Measurements from ENCODE around the gene LAD1.

- TF ChIP-seq POLR2A (IDR thresholded peaks at IDR 0.05) = no peak
- TF ChIP-seq, protein P1, sequence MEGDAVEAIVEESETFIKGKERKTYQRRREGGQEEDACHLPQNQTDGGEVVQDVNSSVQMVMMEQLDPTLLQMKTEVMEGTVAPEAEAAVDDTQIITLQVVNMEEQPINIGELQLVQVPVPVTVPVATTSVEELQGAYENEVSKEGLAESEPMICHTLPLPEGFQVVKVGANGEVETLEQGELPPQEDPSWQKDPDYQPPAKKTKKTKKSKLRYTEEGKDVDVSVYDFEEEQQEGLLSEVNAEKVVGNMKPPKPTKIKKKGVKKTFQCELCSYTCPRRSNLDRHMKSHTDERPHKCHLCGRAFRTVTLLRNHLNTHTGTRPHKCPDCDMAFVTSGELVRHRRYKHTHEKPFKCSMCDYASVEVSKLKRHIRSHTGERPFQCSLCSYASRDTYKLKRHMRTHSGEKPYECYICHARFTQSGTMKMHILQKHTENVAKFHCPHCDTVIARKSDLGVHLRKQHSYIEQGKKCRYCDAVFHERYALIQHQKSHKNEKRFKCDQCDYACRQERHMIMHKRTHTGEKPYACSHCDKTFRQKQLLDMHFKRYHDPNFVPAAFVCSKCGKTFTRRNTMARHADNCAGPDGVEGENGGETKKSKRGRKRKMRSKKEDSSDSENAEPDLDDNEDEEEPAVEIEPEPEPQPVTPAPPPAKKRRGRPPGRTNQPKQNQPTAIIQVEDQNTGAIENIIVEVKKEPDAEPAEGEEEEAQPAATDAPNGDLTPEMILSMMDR (IDR thresholded peaks at IDR 0.05) = no peak
These were observed 415 bp upstream of the LAD1 start for GRCh38 chr1:201399352-201400126.
